ENCODE data around the gene CHID1. TPM values are rescaled to one million over a fixed set of nuclear protein-coding genes. Genes with fewer than 3 reads are reported as not detected.

Gene CHID1
- total RNA-seq, 2 donors from 2014 or later = 61.2 to 195 TPM

DNA sequence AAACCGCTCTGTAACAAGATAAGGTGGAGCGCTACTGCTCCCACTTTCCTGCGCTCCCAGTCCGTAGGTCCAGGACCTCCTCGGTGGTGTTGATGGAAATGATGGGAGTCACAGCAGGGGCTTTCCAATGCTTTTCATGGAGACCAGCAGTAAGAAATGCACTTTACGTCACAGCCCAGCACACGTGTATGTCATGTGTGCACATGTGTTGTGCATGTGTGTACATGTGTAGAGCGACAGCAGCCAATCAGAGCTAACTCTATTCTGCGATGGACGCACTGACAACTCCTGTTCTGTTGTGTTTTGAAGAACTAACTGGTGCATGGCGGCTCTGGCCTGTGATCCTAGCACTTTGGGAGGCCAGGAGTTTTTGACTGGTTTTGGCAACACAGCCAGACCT, 1.2 kb downstream of the CHID1 start:
- TF ChIP-seq, protein P1, sequence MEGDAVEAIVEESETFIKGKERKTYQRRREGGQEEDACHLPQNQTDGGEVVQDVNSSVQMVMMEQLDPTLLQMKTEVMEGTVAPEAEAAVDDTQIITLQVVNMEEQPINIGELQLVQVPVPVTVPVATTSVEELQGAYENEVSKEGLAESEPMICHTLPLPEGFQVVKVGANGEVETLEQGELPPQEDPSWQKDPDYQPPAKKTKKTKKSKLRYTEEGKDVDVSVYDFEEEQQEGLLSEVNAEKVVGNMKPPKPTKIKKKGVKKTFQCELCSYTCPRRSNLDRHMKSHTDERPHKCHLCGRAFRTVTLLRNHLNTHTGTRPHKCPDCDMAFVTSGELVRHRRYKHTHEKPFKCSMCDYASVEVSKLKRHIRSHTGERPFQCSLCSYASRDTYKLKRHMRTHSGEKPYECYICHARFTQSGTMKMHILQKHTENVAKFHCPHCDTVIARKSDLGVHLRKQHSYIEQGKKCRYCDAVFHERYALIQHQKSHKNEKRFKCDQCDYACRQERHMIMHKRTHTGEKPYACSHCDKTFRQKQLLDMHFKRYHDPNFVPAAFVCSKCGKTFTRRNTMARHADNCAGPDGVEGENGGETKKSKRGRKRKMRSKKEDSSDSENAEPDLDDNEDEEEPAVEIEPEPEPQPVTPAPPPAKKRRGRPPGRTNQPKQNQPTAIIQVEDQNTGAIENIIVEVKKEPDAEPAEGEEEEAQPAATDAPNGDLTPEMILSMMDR (IDR thresholded peaks at IDR 0.05) = no peak
- Histone ChIP-seq H3K4me1 (ENCODE audit: control insufficient read depth in 1 of 2, low read depth in 2 of 2) (peaks cover 11 to 23% of the 10 kb centered on the region in 2 donors), H3K4me3 (no peak overlapping the region), H3K9me3 (no peaks in the 10 kb centered on the region), H3K27me3 (replicated peaks; ENCODE audit: insufficient read depth) (no peaks in the 10 kb centered on the region), H3K27ac (no peak overlapping the region), H3K36me3 (peaks cover 3% of the 10 kb centered on the region)
- ATAC-seq (ENCODE audit: insufficient number of reproducible peaks, low FRiP score, low read depth) = no peak
- no peak for DNase-seq (ENCODE audit: low spot score)

- no peaks in the 10 kb centered on the region for H3K9me3 ChIP-seq
- no peak overlapping the region for H3K27ac ChIP-seq
- peaks cover 11 to 23% of the 10 kb centered on the region in 2 donors for H3K4me1 ChIP-seq (ENCODE audit: control insufficient read depth in 1 of 2, low read depth in 2 of 2)
- TF ChIP-seq, protein P1 (IDR thresholded peaks at IDR 0.05) = no peak
- no peak overlapping the region for H3K4me3 ChIP-seq
- ATAC-seq (ENCODE audit: insufficient number of reproducible peaks, low FRiP score, low read depth) (no peak), DNase-seq (ENCODE audit: low spot score) (no peak)
- H3K27me3 ChIP-seq (replicated peaks; ENCODE audit: insufficient read depth) = no peaks in the 10 kb centered on the region
- peaks cover 10% of the 10 kb centered on the region for H3K36me3 ChIP-seq
These were observed 2.3 kb downstream of the CHID1 start for GRCh38 chr11:908273-908672.

DNA sequence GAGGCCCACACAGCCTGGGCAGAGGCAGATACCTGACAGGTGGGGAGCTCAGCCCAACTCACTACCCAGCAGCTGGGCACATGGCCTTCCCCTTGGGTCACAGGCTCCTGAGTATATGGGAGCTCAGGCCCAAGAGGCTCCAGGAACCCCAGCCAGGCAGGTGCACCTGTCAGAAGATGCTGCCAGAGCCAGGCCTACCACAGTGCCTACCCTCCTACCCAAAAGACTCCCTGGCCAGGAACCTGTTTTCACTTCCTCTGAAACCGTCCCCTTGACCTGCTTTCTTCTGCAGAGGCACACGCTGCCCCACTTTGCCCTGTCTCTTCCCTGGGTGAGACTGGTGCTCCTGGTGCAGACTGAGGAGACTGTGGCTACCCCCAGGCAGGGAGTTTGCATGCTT, 2.9 kb downstream of the CHID1 start:
- TF ChIP-seq, protein P1 (IDR thresholded peaks at IDR 0.05) = no peak
- DNase-seq (ENCODE audit: low spot score) = no peak
- H3K4me3 ChIP-seq = no peak overlapping the region
- H3K27me3 ChIP-seq (replicated peaks; ENCODE audit: insufficient read depth) = no peaks in the 10 kb centered on the region
- peaks cover 11 to 23% of the 10 kb centered on the region in 2 donors for H3K4me1 ChIP-seq (ENCODE audit: control insufficient read depth in 1 of 2, low read depth in 2 of 2)
- H3K9me3 ChIP-seq = no peaks in the 10 kb centered on the region
- ATAC-seq (ENCODE audit: insufficient number of reproducible peaks, low FRiP score, low read depth) = no peak
- H3K27ac ChIP-seq = no peak overlapping the region
- peaks cover 16% of the 10 kb centered on the region for H3K36me3 ChIP-seq

DNA sequence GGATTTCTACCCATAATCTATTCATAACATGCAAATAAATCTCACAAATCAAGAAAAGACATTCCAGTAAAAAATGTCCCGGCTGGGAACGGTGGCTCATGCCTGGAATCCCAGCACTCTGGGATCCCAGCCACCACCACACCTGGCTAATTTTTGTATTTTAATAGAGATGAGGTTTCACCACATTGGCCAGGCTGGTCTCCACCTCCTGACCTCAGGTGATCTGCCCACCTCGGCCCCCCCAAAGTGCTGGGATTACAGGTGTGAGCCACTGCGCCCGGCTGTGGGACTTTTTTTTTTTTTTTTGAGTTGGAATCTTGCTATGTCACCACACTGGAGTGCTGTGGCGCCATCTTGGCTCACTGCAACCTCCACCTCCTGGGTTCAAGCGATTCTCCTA, 4.7 kb downstream of the CHID1 start:
- no peak for ATAC-seq (ENCODE audit: insufficient number of reproducible peaks, low FRiP score, low read depth)
- Histone ChIP-seq H3K27me3 (replicated peaks; ENCODE audit: insufficient read depth) (no peaks in the 10 kb centered on the region), H3K27ac (no peak overlapping the region), H3K36me3 (peaks cover 28% of the 10 kb centered on the region), H3K9me3 (no peaks in the 10 kb centered on the region), H3K4me1 (ENCODE audit: control insufficient read depth in 1 of 2, low read depth in 2 of 2) (peaks cover 4 to 15% of the 10 kb centered on the region in 2 donors), H3K4me3 (no peak overlapping the region)
- TF ChIP-seq, protein P1 (IDR thresholded peaks at IDR 0.05) = no peak
- DNase-seq (ENCODE audit: low spot score) = no peak

GRCh38 chr11:904380-904779, 6.2 kb downstream of the CHID1 start:
- ATAC-seq (ENCODE audit: insufficient number of reproducible peaks, low FRiP score, low read depth) = no peak
- no peaks in the 10 kb centered on the region for H3K9me3 ChIP-seq
- H3K27ac ChIP-seq = no peak overlapping the region
- peaks cover 44% of the 10 kb centered on the region for H3K36me3 ChIP-seq
- TF ChIP-seq, protein P1 (IDR thresholded peaks at IDR 0.05) = no peak
- DNase-seq (ENCODE audit: low spot score) = no peak
- peaks cover 0 to 5% of the 10 kb centered on the region in 2 donors for H3K4me1 ChIP-seq (ENCODE audit: control insufficient read depth in 1 of 2, low read depth in 2 of 2)
- H3K27me3 ChIP-seq (replicated peaks; ENCODE audit: insufficient read depth) = no peaks in the 10 kb centered on the region
- H3K4me3 ChIP-seq = no peak overlapping the region

Data from thoracic aorta (tissue), 2 donors.